Thoracic aorta (tissue), 2 donors: ENCODE measurements around the gene C17orf107. TPM values are rescaled to one million over a fixed set of nuclear protein-coding genes. Genes with fewer than 3 reads are reported as not detected.

ENCODE experiments used
- ATAC-seq: fragments of 150-250 bp; one replicate; pipeline ENCODE4 v1.8.0; 2017; ENCODE audit warnings: low read depth; ENCODE audit not compliant: insufficient number of reproducible peaks, low FRiP score
- DNase-seq: peaks from one replicate; pipeline ENCODE4 v3.0.0-alpha.2; 2020; ENCODE audit warnings: low spot score
- H3K27ac ChIP-seq, 2 donors: fragments of 200-600 bp; sonication (generic); 1 replicate in 1 of 2; 2 replicates in 1 of 2; pipeline ENCODE4 v1.5.1; 2016; ENCODE audit warnings: mild to moderate bottlenecking in 2 of 2, moderate library complexity in 2 of 2
- H3K27me3 ChIP-seq: fragments of 200-600 bp; sonication (generic); replicated peaks from 2 replicates; pipeline ENCODE4 v1.6.0; 2016; ENCODE audit warnings: mild to moderate bottlenecking; ENCODE audit not compliant: insufficient read depth
- H3K36me3 ChIP-seq: fragments of 200-600 bp; sonication (generic); one replicate; pipeline ENCODE4 v1.5.1; 2016
- H3K4me1 ChIP-seq, 2 donors: fragments of 200-600 bp; sonication (generic); 1 replicate in 1 of 2; 2 replicates in 1 of 2; pipeline versions ENCODE4 v1.5.1 to v1.6.0; 2016; ENCODE audit warnings: low read depth in 2 of 2, mild to moderate bottlenecking in 1 of 2; ENCODE audit not compliant: control insufficient read depth in 1 of 2
- H3K4me3 ChIP-seq: fragments of 200-600 bp; sonication (generic); 2 replicates; pipeline ENCODE4 v1.5.1; 2016; ENCODE audit warnings: mild to moderate bottlenecking
- H3K9me3 ChIP-seq: fragments of 200-600 bp; sonication (generic); 2 replicates; pipeline ENCODE4 v1.5.1; 2016
- total RNA-seq, 2 donors: library from RNA; depleted of rRNA; stranded (reverse); fragments of >200 nt; gene quantifications; one replicate each; pipeline versions ENCODE4 v1.1.0 to v1.2.3, GENCODE V29; 2016
- TF ChIP-seq, protein P1 (sequence below): fragments of 200-600 bp; sonication (generic); IDR thresholded peaks from one replicate; pipeline ENCODE4 v1.5.1; 2019; ENCODE audit warnings: antibody characterized with exemption

The C17orf107 gene
- total RNA-seq, 2 donors from 2014 or later = 1.9 to 5.6 TPM

DNA sequence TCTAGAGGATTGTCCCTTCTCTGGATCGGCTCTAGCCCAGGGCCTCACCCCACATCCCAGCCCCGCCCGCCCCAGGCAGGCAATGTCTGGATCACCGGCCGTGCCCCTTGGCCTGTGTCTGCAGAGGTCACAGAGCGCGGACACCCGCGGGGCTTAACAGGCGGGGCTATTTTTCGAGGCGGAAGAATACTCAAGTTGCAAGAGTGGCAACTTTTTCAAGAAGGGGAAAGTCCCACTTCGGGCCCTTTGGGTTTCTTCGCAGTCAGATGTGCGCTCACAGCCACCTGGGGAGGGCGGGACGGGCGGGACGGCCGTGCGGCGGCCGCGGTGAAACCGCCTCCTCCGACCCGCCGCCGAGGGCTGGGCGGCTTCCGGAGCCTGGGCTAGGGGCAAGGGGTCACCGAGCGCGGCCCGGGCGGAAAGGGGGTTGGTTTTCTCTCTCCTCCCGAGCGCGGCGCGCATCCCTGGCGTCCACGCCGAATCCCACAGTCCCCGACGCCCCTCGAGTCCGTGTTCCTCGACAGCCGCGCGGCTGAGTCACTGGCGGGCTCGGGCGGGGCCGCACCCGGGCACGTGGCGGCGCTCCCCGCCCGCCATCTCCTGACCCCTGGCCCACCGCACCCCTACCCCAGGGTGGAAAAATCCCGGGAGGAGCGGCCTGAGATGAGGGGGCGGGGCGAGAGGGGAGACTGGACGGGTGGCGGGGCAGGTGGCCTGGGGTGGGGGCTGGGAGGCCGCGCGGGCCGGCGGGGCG is 50.2 kb downstream of the C17orf107 start:
- ATAC-seq = no peak
- TF ChIP-seq, protein P1, sequence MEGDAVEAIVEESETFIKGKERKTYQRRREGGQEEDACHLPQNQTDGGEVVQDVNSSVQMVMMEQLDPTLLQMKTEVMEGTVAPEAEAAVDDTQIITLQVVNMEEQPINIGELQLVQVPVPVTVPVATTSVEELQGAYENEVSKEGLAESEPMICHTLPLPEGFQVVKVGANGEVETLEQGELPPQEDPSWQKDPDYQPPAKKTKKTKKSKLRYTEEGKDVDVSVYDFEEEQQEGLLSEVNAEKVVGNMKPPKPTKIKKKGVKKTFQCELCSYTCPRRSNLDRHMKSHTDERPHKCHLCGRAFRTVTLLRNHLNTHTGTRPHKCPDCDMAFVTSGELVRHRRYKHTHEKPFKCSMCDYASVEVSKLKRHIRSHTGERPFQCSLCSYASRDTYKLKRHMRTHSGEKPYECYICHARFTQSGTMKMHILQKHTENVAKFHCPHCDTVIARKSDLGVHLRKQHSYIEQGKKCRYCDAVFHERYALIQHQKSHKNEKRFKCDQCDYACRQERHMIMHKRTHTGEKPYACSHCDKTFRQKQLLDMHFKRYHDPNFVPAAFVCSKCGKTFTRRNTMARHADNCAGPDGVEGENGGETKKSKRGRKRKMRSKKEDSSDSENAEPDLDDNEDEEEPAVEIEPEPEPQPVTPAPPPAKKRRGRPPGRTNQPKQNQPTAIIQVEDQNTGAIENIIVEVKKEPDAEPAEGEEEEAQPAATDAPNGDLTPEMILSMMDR = no peak
- Histone ChIP-seq H3K9me3 (no peaks in the 10 kb centered on the region), H3K27me3 (no peaks in the 10 kb centered on the region), H3K4me3 (peak overlapping the region; percentile 76), H3K4me1 (peaks cover 30 to 49% of the 10 kb centered on the region in 2 donors), H3K36me3 (peaks cover 3% of the 10 kb centered on the region), H3K27ac (peak overlapping the region; percentile 93 to 97)
- DNase-seq = no peak

GRCh38 chr17:4950075-4950745 is 50.9 kb downstream of the C17orf107 start:
- Histone ChIP-seq H3K4me3 (peak overlapping the region; percentile 76), H3K9me3 (no peaks in the 10 kb centered on the region), H3K27me3 (no peaks in the 10 kb centered on the region), H3K4me1 (peaks cover 22 to 42% of the 10 kb centered on the region in 2 donors), H3K27ac (peak overlapping the region; percentile 93 to 97), H3K36me3 (peaks cover 3% of the 10 kb centered on the region)
- DNase-seq (no peak), ATAC-seq (no peak)
- TF ChIP-seq, protein P1 = no peak

GRCh38 chr17:4950746-4951204 is 51.4 kb downstream of the C17orf107 start, which contains the start of gene ENO3:
ENO3 (plus strand) TSS chr17:4951119; CDS start chr17:4951830, 711 bp downstream.
- no peaks in the 10 kb centered on the region for H3K36me3 ChIP-seq
- H3K9me3 ChIP-seq = no peaks in the 10 kb centered on the region
- H3K4me3 ChIP-seq = peak within 1 kb of the TSS; percentile 76
- H3K27me3 ChIP-seq = no peaks in the 10 kb centered on the region
- no peak for DNase-seq
- H3K27ac ChIP-seq = peak within 1 kb of the TSS; percentile 93 to 97
- H3K4me1 ChIP-seq = peaks cover 17 to 36% of the 10 kb centered on the region in 2 donors
- ATAC-seq = no peak
- TF ChIP-seq, protein P1 = no peak

DNA sequence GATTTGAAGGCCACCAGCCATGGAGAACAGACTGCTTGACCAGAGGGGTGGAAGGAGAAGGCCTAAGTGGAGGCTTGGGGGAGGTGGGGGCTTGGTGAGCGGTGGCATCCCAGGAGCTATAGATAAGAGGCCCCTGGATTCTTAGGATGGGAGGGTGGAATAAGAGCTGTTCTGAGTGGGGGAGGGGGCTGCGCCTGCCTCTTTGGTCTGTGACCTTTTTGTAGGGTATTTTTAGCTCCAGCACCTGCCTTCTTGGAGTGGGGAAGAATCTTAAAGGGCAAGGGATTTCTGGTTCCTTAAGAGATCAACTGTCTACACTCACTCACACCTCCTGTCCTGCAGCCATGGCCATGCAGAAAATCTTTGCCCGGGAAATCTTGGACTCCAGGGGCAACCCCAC is 52.1 kb downstream of the C17orf107 start:
- DNase-seq (no peak), ATAC-seq (no peak)
- Histone ChIP-seq H3K9me3 (no peaks in the 10 kb centered on the region), H3K4me1 (peaks cover 12 to 29% of the 10 kb centered on the region in 2 donors), H3K27me3 (no peaks in the 10 kb centered on the region), H3K36me3 (no peaks in the 10 kb centered on the region), H3K27ac (peak overlapping the region in 1 of 2 donors; percentile 97), H3K4me3 (no peak overlapping the region)
- TF ChIP-seq, protein P1 = no peak

Other genes starting within 250 kb of the C17orf107 start
- gene PELP1, start 195.4 kb upstream of the C17orf107 start, total RNA-seq = 10 to 100 TPM; 21.1 to 71.2 TPM
- 10 to 100 TPM; 64.5 to 66.3 TPM for gene ARRB2, start 188.9 kb upstream of the C17orf107 start, total RNA-seq
- gene MED11, start 168.1 kb upstream of the C17orf107 start, total RNA-seq = 10 to 100 TPM; 18.8 to 21.9 TPM
- 1 to 10 TPM; 2.5 to 5.8 TPM for gene ZMYND15, start 159.7 kb upstream of the C17orf107 start, total RNA-seq
- 10 to 100 TPM; 27.6 to 41.7 TPM for gene CXCL16, start 159.6 kb upstream of the C17orf107 start, total RNA-seq
- gene TM4SF5, start 127.7 kb upstream of the C17orf107 start, total RNA-seq = not detected
- gene VMO1, start 113.2 kb upstream of the C17orf107 start, total RNA-seq = 1 to 10 TPM; 5.9 to 8.3 TPM
- not detected for gene GLTPD2, start 110.6 kb upstream of the C17orf107 start, total RNA-seq
- 100 to 1,000 TPM in 1 of 2 donors, 10 to 100 TPM in 1; 70.0 to 160 TPM for gene PSMB6, start 103.4 kb upstream of the C17orf107 start, total RNA-seq
- 10 to 100 TPM; 38.3 to 75.3 TPM for gene PLD2, start 92.4 kb upstream of the C17orf107 start, total RNA-seq
- gene MINK1, start 66.2 kb upstream of the C17orf107 start, total RNA-seq = 10 to 100 TPM; 44.0 to 45.0 TPM
- 1 to 10 TPM in 1 of 2 donors, not detected in 1; 4.1 TPM for gene CHRNE, start 3.6 kb downstream of the C17orf107 start, total RNA-seq
- not detected for gene GP1BA, start 32.7 kb downstream of the C17orf107 start, total RNA-seq
- 10 to 100 TPM; 27.0 to 39.7 TPM for gene SLC25A11, start 40.5 kb downstream of the C17orf107 start, total RNA-seq
- gene RNF167, start 40.7 kb downstream of the C17orf107 start, total RNA-seq = 10 to 100 TPM; 32.4 to 38.3 TPM
- 1,000 to 10,000 TPM in 1 of 2 donors, 100 to 1,000 TPM in 1; 806 to 1,230 TPM for gene PFN1, start 49.0 kb downstream of the C17orf107 start, total RNA-seq
- 1 to 10 TPM; 2.5 to 2.7 TPM for gene ENO3, start 51.6 kb downstream of the C17orf107 start, total RNA-seq
- gene SPAG7, start 68.3 kb downstream of the C17orf107 start, total RNA-seq = 10 to 100 TPM; 32.3 to 43.1 TPM
- 10 to 100 TPM; 31.3 to 34.0 TPM for gene CAMTA2, start 88.1 kb downstream of the C17orf107 start, total RNA-seq
- 1 to 10 TPM in 1 of 2 donors, not detected in 1; 1.2 TPM for gene INCA1, start 98.0 kb downstream of the C17orf107 start, total RNA-seq
- gene KIF1C, start 98.4 kb downstream of the C17orf107 start, total RNA-seq = 100 to 1,000 TPM; 113 to 152 TPM
- gene SLC52A1, start 135.9 kb downstream of the C17orf107 start, total RNA-seq = not detected
- 1 to 10 TPM; 3.2 to 6.6 TPM for gene ZFP3, start 178.9 kb downstream of the C17orf107 start, total RNA-seq
- gene ZNF232, start 212.3 kb downstream of the C17orf107 start, total RNA-seq = 1 to 10 TPM; 6.7 to 7.2 TPM
- 1 to 10 TPM in 1 of 2 donors, not detected in 1; 2.0 TPM for gene USP6, start 216.5 kb downstream of the C17orf107 start, total RNA-seq